ENCODE results near the gene KRTAP10-3.

DNA sequence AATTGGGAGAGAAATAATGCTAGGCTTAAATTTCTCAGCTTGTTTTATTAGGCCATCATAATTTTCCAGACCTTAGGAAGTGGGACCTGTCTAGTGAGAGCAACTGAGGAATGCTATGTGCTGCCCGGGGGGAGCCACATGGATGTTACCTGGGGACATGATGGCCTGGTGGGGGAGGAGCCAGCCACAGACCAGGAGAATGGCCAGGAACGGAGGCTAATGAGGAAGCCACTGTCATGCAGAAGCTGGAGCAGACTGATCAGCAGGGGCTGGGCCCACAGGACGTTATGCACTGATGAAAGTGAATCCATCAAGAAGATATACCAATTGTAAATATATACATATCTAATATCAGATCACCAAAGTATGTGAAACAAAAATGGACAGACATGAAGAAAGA, 14.0 kb downstream of the KRTAP10-3 start:
- TF ChIP-seq, protein P1, sequence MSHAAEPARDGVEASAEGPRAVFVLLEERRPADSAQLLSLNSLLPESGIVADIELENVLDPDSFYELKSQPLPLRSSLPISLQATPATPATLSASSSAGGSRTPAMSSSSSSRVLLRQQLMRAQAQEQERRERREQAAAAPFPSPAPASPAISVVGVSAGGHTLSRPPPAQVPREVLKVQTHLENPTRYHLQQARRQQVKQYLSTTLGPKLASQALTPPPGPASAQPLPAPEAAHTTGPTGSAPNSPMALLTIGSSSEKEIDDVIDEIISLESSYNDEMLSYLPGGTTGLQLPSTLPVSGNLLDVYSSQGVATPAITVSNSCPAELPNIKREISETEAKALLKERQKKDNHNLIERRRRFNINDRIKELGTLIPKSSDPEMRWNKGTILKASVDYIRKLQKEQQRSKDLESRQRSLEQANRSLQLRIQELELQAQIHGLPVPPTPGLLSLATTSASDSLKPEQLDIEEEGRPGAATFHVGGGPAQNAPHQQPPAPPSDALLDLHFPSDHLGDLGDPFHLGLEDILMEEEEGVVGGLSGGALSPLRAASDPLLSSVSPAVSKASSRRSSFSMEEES (CRISPR knock-in tag; IDR thresholded peaks at IDR 0.05), result no peak
- TF ChIP-seq TCF7L2 (IDR thresholded peaks at IDR 0.05; ENCODE audit: low read depth, low read length) (no peak), ESRRB (CRISPR knock-in tag; IDR thresholded peaks at IDR 0.05; ENCODE audit: borderline replicate concordance) (no peak), SIRT6 (IDR thresholded peaks at IDR 0.05; ENCODE audit: low read depth, low read length) (no peak)
